NCI-H146 treated with DMSO at 0.1 percent for 48 hours (cell line): ENCODE results near the gene TCF7L2.
"Not testable (repeated sequence)": the region's sequence is repeated elsewhere in the genome, so short reads cannot be mapped to it uniquely, and the experiment has no call there.

Source experiments
- DNase-seq: peaks from one replicate; lab custom pipeline; 2025; ENCODE audit not compliant: unreplicated experiment; lab: John Stamatoyannopoulos, UW

The TCF7L2 gene

DNA sequence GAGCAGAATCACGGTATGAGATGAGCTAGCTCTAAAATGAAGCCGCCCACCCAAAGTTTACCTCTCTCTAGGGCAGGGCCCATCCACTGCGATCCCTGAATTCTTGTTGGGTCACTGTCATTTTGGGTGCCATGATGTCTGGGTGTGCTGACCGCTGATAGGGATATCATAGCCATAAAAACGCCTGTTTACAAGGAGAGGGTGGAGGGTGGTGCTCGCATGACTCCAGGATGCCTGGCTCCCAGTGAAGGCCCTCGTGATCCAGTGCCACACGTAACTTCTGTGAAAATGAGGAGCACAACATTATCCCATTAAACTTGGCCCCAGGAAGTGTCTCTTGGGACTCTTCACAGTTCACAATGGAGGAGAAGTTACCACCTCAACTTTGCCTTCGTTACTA is 139.5 kb downstream of the TCF7L2 start:
- DNase-seq: no peak

DNA sequence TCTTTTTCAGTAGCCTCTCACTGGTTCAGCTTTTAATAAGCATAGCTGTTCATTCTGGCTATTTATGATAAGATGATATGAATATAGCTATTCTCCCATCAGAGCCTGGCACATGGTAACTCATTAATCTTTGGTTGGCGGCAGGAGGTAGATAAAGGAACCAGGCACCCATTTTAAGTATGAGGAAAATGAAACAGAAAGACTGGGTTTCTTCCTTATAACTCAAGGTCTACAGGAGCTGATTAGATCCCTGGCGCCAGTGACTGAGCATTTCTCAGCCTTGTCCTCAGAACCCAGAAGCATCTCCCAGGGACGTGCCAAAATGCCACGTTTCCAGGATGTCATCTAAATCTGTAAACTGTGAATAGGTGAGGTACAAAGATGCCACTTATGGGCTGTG is 141.9 kb downstream of the TCF7L2 start:
- no peak for DNase-seq

DNA sequence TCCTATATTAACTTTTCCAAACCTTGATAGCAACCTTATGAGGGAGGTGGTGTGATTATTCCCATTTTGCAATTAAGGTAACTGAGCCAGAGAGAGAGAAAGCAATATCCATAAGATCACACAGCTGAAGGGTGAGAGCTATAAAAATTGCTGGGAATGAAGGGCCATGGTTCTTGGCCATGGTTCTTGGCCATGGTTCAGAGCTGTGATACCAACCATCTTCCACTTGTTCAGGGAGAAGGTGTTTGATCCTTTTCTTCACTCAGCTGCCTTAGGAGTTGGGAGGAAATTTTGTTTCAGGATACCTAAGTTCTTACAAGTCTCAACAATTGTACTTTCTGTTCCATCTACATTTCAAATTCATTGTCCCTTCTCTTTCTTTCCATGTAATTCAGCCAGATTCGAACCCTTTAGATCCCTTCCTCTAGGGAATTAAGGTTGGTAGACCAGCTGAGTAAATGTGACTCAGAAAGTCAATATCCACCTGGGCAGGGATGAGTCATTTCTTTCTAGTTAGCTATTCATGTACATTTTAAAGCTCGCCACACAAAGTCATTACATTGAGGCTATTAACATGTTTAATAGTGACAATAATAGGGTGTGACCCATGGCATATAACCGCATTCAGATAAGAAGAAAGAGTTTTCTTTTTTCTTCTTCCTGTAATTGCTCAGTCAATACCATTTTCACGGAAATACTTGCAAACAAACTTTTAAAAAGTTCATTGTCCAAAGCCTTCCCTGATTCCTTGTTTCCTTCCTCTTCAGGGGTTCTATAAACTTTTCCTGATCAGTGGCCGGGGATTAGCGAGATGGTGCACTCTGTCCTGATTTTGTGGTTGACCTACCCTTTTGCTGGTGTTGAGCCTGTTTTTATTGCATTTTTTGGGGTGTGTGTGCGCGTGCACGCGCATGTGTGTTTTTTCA is 143.4 kb downstream of the TCF7L2 start:
- peak; percentile 80 for DNase-seq

DNA sequence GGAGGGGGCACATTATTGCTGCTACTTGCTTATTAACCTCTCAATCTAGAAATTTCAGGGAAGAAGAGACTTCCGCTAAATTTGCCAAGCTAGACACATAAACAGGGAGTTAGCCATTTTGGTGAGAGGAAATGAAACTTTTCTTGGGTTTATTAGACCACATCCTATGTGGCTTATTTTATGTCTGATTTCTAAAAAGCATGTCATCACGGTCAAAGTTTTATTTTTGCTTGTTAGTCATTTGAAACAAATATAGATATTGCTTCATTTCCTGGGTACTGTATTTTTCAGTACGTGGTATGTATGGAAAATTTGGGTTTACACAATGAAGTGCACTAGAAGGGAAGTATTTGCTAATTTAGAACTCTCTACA is 144.1 kb downstream of the TCF7L2 start:
- DNase-seq: no peak

DNA sequence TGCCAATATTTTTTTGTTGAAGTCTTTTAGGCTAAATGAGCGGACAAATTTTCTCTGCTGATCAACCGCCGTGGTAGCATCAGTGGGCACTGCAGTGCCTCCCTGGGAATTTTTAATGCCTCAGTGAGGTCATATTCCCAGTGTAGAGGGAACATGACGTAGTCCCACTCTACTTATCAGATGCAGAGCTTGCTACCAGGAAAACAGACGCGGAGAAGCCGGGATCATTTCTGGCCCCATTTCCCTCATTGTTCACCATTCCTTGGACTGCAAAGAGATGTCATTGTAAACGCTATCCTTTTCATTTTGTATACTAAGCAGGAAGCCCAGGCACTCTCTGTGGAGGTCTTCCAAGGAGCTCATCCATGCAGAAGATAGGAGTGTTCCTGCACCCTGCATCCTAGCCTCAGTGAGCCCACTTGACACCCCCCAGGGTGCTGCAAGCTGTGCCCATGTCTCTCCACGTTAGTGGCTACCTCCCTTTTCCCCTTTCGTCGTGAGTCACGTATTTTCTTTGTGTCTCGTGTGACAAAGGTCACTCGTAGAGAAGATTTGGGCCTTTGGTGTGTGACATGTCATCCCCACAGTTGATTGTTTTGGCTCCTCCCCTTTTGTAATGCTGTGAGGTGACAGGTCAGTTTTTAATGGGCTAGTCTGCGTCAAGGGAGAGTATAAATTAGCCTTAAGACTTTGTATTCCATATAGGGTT is 145.5 kb downstream of the TCF7L2 start:
- DNase-seq: no peak

DNA sequence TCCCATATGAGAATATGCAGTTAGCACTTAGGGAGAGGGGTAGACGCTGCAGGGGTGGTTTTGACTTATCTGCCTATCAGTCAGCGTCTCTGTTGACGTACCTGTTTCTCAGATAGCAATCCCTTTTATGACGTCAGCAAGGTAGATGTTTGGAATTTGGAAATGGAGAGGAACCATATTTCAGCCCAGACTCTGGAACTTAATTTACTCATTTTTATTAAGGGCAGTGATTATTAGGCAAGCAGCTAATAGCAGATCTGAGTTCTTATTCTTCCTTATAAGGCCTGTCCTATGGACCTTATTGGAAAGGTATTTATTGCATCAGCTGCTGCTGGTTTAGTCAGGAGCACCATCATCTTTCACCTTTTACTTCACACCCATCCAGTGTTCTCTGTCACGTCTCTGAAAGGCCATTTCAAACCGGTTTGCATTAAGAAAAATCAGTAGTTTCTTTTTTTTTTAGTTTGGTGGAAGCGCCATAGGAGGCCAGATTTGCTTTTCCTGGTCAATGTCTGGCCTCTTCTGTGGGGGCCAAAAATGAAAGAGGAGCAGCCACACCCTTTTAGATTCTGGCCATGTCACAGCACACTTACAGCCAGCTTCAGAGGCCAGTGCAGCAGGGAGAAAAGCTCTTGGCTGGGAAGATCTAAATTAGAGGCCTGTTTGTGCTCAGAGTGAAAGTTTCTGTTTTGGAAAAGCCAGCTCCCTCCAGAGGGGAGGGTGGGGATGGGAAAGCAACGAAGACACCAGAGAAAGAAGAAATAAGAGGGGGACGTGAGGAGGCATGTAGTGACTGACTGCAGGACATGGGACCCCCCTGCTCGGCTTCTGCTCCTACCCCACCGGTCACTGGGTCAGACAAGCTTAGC is 146.3 kb downstream of the TCF7L2 start:
- DNase-seq: no peak

DNA sequence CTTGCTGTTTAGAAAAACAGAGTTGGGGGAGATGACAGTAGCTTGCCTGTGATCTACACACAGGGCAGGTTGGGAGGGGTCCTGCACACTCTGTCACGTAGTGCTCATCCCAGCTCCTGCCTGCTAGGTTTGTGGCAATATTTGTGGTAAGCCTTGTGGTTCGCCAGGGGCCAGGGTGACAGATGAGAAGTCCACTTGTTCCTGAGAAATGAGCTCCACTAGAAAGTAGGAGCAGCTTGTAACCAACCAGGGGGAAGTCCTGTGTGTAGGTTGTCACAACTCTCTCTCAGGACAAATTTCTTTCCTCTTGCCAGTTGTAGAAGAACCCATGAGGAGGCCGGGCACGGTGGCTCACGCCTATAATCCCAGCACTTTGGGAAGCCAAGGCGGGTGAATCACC is 147.0 kb downstream of the TCF7L2 start:
- no peak for DNase-seq

DNA sequence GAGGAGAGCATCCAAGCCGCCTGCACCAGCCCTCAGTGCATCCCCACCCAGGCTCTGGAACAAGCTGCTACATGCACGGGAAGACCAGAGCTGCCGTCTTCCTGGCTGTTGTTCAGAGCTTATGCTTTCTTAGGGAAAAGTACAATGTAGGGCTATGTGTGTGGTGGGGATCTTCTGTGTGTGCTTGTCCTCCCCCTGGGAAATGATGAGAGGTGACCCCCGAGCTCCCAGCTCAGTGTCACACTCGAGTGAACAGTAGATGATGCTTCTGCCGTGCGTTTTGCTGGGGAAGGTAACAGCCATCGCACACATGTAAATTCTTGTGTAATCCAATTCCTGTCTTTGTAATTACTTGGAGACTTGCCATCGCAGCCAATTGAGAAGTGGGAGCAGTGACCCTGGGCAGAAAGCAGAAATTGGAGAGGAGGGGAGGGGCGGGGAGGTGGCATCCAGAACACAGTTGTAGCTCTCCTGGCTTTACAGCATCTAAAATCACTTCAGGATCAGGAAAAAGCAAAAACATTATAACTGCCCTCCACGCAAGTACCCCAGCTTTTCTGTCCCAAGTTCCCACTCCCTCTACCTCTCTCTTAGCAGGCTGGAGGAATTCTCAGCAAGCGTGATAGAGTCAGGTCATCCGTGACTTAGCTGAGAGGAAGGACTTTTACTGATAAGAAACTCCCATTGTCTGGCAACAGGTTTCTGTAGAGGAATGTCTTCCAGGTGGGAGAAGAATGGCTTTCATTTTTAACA is 149.6 kb downstream of the TCF7L2 start:
- DNase-seq: no peak

DNA sequence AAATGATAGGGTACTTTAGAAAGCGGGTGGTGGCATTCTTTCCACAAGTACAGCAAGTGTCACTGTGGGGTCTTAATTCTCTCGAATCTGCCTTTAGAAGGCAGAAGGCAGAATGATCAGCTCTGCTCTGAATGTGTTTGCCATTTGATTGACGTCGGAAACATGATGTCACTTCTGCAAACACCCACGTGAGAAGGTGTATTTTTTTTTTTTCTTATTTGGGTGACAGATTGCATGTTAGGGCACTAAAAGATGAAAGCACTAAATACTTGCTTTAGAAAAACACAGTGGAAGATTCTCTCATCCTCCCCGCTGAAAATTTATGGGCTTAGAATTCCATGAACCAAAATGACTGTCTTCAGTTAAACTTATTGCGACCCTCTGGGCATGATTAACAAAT is 150.2 kb downstream of the TCF7L2 start:
- DNase-seq: no peak

DNA sequence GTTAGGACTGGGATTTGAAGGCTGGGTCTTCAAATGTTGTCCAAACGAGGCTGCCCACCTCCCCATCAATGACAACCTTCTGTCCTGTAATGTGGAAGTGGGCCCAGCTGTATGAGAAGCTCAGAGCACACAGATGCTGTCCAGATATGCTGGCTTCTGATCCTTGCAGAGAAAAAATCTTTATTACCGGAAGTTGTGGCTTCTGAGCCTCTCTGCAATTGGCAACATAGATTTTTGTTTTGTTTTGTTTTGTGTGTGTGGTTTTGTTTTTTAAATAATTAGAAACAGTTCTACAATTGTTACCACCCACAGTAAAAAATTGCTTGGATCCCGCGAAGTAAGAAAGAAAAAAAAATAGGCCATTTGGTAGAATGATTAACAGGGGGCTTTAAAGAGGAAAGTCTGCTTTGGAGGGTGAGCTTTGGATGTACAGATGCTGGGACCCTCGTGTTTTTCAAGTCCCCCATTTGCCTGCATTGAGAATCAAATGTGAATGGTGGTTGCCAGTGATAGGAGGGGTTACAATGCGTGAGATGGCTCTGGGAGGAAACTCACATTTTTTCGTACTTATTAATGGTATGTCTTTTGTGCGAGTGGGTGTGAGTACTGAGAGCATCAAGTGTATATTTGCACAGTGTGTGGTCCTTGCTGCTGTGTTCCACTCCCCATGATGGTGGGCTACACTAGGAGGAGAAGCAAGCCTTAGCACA is 153.2 kb downstream of the TCF7L2 start:
- no peak for DNase-seq

DNA sequence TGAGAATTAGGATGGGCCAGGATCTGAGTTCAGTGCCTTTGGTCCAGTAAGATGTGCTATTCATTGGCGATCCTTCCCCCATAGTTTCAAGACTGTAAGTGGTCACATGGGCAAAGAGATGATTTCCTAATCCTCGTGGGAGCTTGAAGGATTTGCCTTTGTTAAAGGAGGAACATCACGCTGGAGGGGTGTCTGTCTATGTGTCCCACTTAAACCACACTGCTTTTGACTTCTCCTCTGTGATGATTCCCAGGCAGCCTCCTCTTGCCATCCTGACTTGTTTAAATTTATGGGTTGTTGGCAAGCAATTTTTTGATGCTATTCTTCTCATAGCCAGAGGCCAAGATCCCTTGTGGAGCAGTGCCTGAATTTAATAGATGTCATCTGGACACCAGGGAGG is 154.0 kb downstream of the TCF7L2 start:
- no peak for DNase-seq

DNA sequence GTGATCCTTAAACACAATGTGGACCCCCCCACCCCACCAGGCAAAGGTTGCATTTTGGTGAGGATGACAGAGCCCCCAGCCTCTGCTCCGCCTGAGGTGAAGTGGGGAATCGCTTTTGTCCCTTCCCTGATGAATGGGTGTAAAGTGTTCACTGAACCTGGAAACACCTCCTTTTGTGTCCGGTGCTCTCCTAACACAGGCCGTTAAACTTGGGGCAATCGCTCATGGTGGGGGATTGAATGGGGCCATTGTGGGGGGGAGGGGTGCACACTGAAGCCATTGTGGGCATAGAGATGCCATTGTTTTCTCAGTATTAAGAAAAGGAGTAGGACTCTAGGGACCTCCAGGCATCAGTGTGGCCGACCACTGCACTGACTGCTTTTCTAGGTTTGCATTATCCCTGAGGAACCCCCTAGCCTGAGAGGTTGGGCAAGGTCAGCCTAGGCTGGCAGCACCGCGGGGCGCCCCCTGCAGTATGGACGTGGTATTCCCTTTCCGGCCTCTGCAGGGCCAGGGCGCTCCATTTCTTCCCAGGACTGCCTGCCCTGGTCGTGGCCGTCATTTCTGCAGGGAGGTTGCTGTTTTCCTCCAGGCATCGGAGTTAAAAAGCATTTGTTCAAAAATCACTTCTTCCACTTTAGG is 158.3 kb downstream of the TCF7L2 start:
- peak; percentile 55 for DNase-seq

DNA sequence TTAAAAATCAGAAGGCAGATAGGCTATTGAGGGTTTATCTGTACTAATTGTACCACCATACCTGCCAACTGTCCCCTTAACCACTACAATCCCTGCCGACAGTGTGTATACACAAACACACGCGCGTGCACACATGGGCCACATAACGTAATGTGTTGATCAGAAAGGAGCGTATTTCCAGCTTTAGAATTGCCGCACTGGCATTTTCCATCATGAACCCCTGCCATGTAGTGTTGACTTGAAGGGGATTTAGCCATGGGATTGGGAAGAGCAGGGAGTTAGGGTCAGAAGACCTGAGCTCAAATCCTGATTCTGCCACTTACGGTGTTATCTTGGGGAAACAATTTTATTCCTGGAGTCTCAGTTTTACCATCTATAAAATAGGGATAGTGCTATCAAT is 158.9 kb downstream of the TCF7L2 start:
- no peak for DNase-seq

DNA sequence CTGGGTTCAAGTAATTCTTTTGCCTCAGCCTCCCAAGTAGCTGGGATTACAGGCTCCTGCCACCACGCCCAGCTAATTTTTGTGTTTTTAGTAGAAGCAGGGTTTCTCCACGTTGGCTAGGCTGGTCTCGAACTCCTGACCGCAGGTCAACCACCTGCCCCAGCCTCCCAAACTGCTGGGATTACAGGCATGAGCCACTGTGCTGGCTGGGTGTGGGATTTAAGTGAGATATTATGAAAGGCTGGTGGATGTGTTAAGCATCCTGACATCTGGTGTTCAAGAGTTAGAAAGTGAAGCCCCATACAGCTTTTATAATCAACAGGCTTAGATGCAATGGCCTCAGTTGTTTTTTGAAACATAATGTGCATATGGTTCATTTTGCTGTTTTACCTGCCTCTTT is 159.4 kb downstream of the TCF7L2 start:
- DNase-seq: not testable (repeated sequence)

DNA sequence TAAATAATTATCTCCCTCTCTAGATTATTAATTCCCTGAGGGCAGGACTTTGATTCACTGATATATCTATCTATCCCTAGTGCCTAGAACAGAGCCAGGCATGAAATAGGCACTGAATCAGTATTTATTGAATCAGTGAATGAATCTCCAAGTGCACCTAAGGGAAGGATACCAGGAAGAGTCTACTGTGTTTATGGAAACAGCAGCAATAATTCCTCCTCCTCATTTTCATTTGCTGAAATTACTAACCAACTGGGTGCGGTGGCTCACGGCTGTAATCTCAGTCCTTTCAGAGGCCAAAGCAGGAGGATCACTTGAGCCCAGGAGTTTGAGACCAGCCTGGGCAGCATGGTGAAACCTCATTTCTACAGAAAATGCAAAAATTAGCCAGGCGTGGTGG is 161.2 kb downstream of the TCF7L2 start:
- no peak for DNase-seq

DNA sequence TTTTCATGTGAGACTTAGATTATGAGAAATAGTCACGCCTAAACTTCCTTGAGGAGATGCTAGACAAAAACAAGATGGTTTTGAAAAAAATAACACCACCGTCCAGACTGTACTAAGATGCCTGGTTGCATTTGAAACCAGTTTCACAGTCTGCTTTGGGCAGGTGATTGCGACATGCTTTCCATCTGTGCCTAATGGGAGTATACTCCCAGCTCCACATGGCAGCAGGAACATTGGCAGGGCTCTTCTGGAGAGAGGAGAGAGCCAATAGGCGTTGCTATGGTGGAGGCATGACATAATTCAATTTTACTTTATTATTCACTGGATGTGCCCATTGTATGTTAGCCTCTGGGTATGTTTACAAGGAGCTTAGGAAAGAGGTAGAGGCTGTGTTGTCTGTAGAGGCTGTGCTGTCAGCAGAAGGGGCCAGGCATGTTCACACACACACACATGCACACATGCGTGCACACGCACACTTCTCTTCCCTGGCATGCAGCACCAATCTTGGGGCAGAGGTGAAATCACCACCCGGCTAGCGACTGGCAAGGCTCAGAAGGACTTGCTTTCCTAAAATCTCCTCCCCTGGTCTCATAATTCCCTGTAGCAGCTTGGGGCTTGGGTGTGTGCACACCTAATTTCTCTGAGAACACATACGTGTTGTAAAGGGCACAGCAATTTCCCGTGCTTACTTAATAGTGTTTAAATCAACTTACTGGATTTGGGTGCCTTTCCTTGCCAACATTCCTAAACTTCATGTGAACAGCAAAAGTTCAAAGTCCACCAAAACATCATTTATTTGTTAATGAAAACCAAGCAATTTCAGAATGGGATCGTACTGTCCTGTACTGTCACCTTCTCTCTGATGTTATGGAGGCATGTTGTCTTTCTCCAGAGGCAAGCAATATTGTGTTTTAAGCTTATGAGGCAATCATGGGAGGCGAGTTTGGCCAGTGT is 162.1 kb downstream of the TCF7L2 start:
- DNase-seq: no peak

DNA sequence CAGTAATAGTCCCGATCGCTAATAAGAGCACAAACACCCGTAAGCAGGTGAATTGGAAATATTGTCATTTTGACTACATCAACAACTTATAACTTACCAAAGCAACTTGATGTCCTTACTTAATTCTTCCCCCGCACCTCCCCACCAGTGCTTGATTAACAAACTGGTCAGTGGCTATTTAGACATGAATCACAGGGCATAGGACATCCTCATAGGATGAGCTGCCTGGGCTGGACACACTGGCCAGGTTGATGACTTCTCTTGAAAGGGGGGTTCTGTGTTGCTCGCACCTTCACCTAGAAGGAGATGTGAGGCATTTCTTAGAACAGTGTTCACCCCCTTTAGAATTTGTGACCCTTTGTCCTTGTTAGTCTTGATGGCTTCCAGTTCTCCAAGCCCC is 163.2 kb downstream of the TCF7L2 start:
- no peak for DNase-seq

DNA sequence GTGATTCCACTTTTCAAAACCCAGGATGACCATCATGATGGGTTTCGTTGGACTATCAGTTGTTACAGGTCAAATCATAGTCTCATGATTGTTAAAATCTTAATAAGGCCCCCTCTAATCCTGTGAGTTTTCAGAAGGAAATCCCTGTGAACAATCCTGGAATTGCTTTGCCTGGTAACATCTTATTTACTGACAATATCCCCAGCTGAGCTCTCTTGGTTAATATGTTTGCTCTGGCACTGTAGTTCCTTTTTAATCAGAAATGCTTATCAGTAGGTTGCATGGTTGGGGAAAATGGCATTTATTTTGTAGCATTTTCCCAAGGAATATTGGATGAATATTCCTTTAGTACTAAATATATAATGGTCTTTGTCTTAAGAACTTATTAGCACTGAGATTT is 163.9 kb downstream of the TCF7L2 start:
- DNase-seq: no peak

DNA sequence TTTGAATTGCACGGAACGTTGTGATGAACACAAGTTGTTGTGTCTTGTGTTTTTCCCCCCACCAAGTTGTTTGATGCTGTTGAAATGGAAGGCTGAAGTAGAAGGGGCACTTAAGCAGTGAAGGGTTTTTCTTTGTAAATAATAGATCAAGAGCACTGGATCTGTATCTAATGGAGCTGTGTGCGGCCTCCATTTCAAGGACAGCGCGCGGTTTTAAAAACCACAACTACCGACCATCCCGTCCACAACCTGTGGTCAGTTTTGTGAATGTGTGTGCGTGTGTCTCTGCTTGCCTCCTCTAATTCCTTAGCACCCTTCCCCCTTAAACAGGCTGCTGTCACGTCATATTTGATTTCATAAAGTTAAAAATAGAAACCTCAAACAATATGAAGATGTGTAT is 165.5 kb downstream of the TCF7L2 start:
- DNase-seq: no peak
